ENCODE results near the gene BRIP1.

Gene BRIP1

DNA sequence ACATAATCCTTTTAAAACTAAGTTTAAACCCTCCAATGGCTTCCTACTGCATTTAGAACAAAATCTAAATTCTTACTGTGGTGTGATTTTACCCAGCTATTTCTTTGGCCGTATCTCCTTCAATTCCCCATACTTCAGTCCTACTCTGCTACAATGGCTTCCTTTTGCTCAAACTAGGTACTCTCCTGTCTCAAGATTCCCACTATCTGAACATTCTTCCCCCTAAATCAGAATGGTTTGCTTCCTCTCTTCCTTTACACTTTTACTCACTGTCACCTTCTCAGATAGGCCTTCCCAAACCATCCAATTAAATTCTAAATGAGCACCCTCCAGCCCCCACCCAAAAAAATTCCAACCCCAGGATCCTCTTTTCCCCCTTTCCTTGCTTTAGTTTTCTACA, 109.2 kb downstream of the BRIP1 start:
- DNase-seq (ENCODE audit: insufficient read length, low spot score) (no peak), FAIRE-seq (no peak)
- no peak for TF ChIP-seq CTCF (IDR thresholded peaks at IDR 0.05; ENCODE audit: insufficient read depth, missing control alignments)

GRCh38 chr17:61753696-61754095, 109.6 kb downstream of the BRIP1 start:
- DNase-seq (ENCODE audit: insufficient read length, low spot score) (no peak), FAIRE-seq (no peak)
- TF ChIP-seq CTCF (IDR thresholded peaks at IDR 0.05; ENCODE audit: insufficient read depth, missing control alignments): no peak

DNA sequence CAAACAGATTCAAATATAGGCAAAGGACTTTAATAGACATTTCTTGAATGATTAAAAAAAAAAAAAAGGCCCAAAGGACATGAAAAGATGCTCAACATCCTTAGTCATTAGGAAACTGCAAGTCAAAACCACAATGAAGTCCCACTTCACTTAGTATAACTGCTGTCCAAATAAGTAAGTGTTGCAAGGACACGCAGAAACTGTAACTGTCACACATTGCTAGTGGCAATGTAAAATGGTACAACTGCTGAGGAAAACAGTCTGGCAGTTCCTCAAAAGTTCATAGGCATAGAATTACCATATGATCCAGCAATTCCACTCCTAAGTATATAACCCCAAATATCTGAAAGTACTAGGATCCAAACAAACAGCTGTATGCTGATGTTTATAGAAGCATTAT, 112.7 kb downstream of the BRIP1 start:
- DNase-seq (ENCODE audit: insufficient read length, low spot score): no peak
- FAIRE-seq: no peak
- TF ChIP-seq CTCF (IDR thresholded peaks at IDR 0.05; ENCODE audit: insufficient read depth, missing control alignments): no peak

- no peak for TF ChIP-seq CTCF (IDR thresholded peaks at IDR 0.05; ENCODE audit: insufficient read depth, missing control alignments)
- no peak for FAIRE-seq
Observed at GRCh38 chr17:61749823-61750404, 113.4 kb downstream of the BRIP1 start.

GRCh38 chr17:61746248-61746985, 116.9 kb downstream of the BRIP1 start:
- DNase-seq (ENCODE audit: insufficient read length, low spot score) (no peak), FAIRE-seq (no peak)
- no peak for TF ChIP-seq CTCF (IDR thresholded peaks at IDR 0.05; ENCODE audit: insufficient read depth, missing control alignments)

More at GRCh38 chr17:61749823-61750404, 113.4 kb downstream of the BRIP1 start:
- DNase-seq (ENCODE audit: insufficient read length, low spot score): no peak

- DNase-seq (ENCODE audit: insufficient read length, low spot score) (no peak), FAIRE-seq (no peak)
- no peak for TF ChIP-seq CTCF (IDR thresholded peaks at IDR 0.05; ENCODE audit: insufficient read depth, missing control alignments)
Observed at GRCh38 chr17:61744804-61745203, 118.5 kb downstream of the BRIP1 start.

DNA sequence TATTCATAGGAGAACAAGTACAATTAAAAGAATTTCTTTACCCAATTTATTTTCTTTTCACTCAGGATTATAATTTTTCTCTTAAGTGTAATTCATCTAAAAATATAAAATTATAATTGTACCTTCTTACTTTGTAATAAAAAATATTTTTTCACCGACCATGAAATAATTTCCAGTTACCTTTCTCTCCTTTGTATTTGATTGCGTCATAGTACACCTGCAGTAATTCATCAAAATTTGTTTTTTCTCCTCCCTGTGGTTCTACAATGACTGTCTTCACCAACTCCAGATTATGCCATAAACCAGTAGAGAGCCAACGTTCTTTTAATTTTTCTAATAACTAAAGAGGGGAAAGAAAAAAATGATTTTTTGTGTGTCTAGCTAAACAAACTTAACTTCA, 119.1 kb downstream of the BRIP1 start:
- DNase-seq (ENCODE audit: insufficient read length, low spot score) (no peak), FAIRE-seq (no peak)
- TF ChIP-seq CTCF (IDR thresholded peaks at IDR 0.05; ENCODE audit: insufficient read depth, missing control alignments): no peak
